ENCODE results near the gene POP4. TPM values are rescaled to one million over a fixed set of nuclear protein-coding genes. Genes with fewer than 3 reads are reported as not detected.

Gene POP4
- polyA plus RNA-seq, 1 donor from 2014 or later, result 101 TPM

DNA sequence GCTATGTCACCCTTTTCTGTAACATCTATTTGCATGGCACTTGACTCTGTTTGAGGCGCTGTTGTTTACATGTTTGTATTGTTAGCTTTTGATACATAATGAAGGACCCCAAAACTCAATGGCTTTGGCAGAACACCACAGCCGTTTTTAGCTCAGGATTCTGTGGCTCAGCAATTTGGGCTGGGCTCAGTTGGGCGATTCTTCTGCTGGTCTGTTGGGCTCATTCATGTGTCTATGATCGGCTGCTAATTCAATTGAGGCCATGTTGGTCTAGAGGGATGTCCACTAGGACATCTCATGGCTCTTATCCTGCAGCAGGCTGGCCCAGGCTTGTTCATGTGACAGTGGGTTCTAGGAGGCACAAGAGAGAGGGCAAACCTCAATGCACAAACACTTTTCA, 46.3 kb upstream of the POP4 start:
- H3K9ac ChIP-seq (ENCODE audit: low read length), result no peak overlapping the region
- no peaks in the 10 kb centered on the region for H3K36me3 ChIP-seq (ENCODE audit: insufficient read depth, low read length)
- no peak overlapping the region for H3K4me2 ChIP-seq (ENCODE audit: low read length)
- TF ChIP-seq SMC3 (conservative IDR thresholded peaks at IDR 0.05; ENCODE audit: poor library complexity) (no peak), POLR2AphosphoS5 (IDR thresholded peaks at IDR 0.05) (no peak), EP300 (conservative IDR thresholded peaks at IDR 0.05; ENCODE audit: poor library complexity, severe bottlenecking) (no peak), EZH2 (IDR thresholded peaks at IDR 0.05; ENCODE audit: borderline replicate concordance, insufficient read depth, low read length, poor library complexity, severe bottlenecking) (no peak), MXI1 (conservative IDR thresholded peaks at IDR 0.05; ENCODE audit: poor library complexity, severe bottlenecking) (no peak)
- TF ChIP-seq, protein P1, sequence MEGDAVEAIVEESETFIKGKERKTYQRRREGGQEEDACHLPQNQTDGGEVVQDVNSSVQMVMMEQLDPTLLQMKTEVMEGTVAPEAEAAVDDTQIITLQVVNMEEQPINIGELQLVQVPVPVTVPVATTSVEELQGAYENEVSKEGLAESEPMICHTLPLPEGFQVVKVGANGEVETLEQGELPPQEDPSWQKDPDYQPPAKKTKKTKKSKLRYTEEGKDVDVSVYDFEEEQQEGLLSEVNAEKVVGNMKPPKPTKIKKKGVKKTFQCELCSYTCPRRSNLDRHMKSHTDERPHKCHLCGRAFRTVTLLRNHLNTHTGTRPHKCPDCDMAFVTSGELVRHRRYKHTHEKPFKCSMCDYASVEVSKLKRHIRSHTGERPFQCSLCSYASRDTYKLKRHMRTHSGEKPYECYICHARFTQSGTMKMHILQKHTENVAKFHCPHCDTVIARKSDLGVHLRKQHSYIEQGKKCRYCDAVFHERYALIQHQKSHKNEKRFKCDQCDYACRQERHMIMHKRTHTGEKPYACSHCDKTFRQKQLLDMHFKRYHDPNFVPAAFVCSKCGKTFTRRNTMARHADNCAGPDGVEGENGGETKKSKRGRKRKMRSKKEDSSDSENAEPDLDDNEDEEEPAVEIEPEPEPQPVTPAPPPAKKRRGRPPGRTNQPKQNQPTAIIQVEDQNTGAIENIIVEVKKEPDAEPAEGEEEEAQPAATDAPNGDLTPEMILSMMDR (IDR thresholded peaks at IDR 0.05; ENCODE audit: poor library complexity, severe bottlenecking), result no peak
- TF ChIP-seq, protein P2, sequence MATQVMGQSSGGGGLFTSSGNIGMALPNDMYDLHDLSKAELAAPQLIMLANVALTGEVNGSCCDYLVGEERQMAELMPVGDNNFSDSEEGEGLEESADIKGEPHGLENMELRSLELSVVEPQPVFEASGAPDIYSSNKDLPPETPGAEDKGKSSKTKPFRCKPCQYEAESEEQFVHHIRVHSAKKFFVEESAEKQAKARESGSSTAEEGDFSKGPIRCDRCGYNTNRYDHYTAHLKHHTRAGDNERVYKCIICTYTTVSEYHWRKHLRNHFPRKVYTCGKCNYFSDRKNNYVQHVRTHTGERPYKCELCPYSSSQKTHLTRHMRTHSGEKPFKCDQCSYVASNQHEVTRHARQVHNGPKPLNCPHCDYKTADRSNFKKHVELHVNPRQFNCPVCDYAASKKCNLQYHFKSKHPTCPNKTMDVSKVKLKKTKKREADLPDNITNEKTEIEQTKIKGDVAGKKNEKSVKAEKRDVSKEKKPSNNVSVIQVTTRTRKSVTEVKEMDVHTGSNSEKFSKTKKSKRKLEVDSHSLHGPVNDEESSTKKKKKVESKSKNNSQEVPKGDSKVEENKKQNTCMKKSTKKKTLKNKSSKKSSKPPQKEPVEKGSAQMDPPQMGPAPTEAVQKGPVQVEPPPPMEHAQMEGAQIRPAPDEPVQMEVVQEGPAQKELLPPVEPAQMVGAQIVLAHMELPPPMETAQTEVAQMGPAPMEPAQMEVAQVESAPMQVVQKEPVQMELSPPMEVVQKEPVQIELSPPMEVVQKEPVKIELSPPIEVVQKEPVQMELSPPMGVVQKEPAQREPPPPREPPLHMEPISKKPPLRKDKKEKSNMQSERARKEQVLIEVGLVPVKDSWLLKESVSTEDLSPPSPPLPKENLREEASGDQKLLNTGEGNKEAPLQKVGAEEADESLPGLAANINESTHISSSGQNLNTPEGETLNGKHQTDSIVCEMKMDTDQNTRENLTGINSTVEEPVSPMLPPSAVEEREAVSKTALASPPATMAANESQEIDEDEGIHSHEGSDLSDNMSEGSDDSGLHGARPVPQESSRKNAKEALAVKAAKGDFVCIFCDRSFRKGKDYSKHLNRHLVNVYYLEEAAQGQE (IDR thresholded peaks at IDR 0.05; ENCODE audit: borderline replicate concordance), result no peak
- H3K4me3 ChIP-seq (ENCODE audit: low read length), result no peak overlapping the region
- no peaks in the 10 kb centered on the region for H3K9me2 ChIP-seq (ENCODE audit: insufficient read depth, low read length)
- no peak overlapping the region for H2AFZ ChIP-seq (ENCODE audit: low read depth, low read length)
- H3K79me2 ChIP-seq (replicated peaks; ENCODE audit: insufficient read depth, low read length), result no peaks in the 10 kb centered on the region
- no peaks in the 10 kb centered on the region for H3K27me3 ChIP-seq (ENCODE audit: insufficient read depth, low read depth, low read length)
- no peaks in the 10 kb centered on the region for H4K20me1 ChIP-seq (ENCODE audit: insufficient read depth)
- H3K27ac ChIP-seq (ENCODE audit: low read length), result no peak overlapping the region
- no peaks in the 10 kb centered on the region for H3F3A ChIP-seq (ENCODE audit: insufficient read depth, low read length, poor library complexity, severe bottlenecking)
- no peaks in the 10 kb centered on the region for H3K9me3 ChIP-seq (ENCODE audit: low read length)

DNA sequence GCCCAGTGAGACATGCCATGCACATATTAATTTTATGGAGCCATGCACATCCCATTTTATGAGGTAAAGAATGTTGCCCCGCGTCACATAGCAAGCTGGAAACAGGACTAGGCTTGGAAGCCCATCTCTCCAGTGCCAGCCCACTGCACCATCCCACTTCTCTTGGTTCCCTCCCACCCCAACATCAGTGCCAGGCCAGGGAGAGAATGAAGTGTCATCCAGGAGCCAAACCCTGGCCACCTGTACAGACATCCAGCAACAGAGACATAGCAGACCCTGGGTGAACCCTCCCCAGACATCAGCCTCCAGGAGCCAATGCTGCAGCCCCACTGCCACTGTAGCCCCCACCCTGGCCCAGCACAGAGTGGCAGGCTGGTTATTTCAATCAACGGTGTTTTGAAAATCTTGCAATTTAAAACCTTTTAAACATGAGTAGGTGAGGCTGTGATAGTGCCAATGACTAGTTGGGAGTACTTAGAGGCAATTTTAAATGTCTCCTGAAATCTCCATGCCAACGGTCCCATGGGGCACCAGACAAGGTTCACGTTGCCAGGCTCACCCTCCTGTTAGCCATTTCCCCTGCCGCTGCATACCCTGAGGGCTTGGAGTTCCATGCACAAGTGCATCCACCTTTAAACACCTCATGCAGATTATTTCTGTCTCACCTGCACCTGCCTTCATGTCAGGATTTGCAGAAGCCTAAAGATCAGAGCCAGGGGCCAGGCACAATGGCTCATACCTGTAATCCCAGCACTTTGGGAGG, 45.6 kb upstream of the POP4 start:
- no peaks in the 10 kb centered on the region for H3K36me3 ChIP-seq (ENCODE audit: insufficient read depth, low read length)
- H3K9me2 ChIP-seq (ENCODE audit: insufficient read depth, low read length), result no peaks in the 10 kb centered on the region
- no peaks in the 10 kb centered on the region for H3F3A ChIP-seq (ENCODE audit: insufficient read depth, low read length, poor library complexity, severe bottlenecking)
- H3K27me3 ChIP-seq (ENCODE audit: insufficient read depth, low read depth, low read length), result no peaks in the 10 kb centered on the region
- no peak overlapping the region for H3K27ac ChIP-seq (ENCODE audit: low read length)
- H3K79me2 ChIP-seq (replicated peaks; ENCODE audit: insufficient read depth, low read length), result no peaks in the 10 kb centered on the region
- TF ChIP-seq POLR2AphosphoS5 (IDR thresholded peaks at IDR 0.05), result no peak
- no peaks in the 10 kb centered on the region for H3K9me3 ChIP-seq (ENCODE audit: low read length)
- H2AFZ ChIP-seq (ENCODE audit: low read depth, low read length), result no peak overlapping the region
- H3K9ac ChIP-seq (ENCODE audit: low read length), result no peak overlapping the region
- H3K4me3 ChIP-seq (ENCODE audit: low read length), result no peak overlapping the region
- H3K4me2 ChIP-seq (ENCODE audit: low read length), result no peak overlapping the region
- H4K20me1 ChIP-seq (ENCODE audit: insufficient read depth), result no peaks in the 10 kb centered on the region

DNA sequence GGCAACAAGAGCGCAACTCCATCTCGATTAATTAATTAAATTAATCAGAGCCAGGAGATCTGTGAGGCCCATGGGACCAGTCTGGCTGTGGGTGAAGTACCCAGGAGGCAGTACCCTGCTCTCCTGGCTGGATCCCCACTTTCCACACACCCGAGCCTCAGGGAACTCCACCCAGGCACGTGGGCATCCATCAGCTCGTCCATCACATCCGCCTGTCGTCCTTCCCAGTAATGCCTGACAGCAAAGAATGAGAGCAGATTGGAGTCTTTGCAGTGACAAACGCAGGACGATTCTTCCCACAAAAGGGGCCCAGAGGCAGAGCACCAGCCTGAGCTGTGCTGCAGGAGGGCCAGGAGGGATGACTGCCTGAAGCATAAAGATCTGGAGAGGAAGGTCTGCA, 44.5 kb upstream of the POP4 start:
- Histone ChIP-seq H3F3A (ENCODE audit: insufficient read depth, low read length, poor library complexity, severe bottlenecking) (no peaks in the 10 kb centered on the region), H3K4me3 (ENCODE audit: low read length) (no peak overlapping the region), H3K27ac (ENCODE audit: low read length) (no peak overlapping the region), H3K36me3 (ENCODE audit: insufficient read depth, low read length) (no peaks in the 10 kb centered on the region), H3K79me2 (replicated peaks; ENCODE audit: insufficient read depth, low read length) (no peaks in the 10 kb centered on the region), H2AFZ (ENCODE audit: low read depth, low read length) (no peak overlapping the region), H4K20me1 (ENCODE audit: insufficient read depth) (no peaks in the 10 kb centered on the region), H3K4me2 (ENCODE audit: low read length) (no peak overlapping the region), H3K9ac (ENCODE audit: low read length) (no peak overlapping the region), H3K9me2 (ENCODE audit: insufficient read depth, low read length) (no peaks in the 10 kb centered on the region), H3K9me3 (ENCODE audit: low read length) (no peaks in the 10 kb centered on the region), H3K27me3 (ENCODE audit: insufficient read depth, low read depth, low read length) (no peaks in the 10 kb centered on the region)
- TF ChIP-seq, protein P2 (IDR thresholded peaks at IDR 0.05; ENCODE audit: borderline replicate concordance), result no peak
- no peak for TF ChIP-seq SMC3 (conservative IDR thresholded peaks at IDR 0.05; ENCODE audit: poor library complexity)
- no peak for TF ChIP-seq EZH2 (IDR thresholded peaks at IDR 0.05; ENCODE audit: borderline replicate concordance, insufficient read depth, low read length, poor library complexity, severe bottlenecking)
- TF ChIP-seq, protein P1 (IDR thresholded peaks at IDR 0.05; ENCODE audit: poor library complexity, severe bottlenecking), result no peak
- TF ChIP-seq RAD21 (conservative IDR thresholded peaks at IDR 0.05), result no peak
- no peak for TF ChIP-seq TAF1 (IDR thresholded peaks at IDR 0.05; ENCODE audit: low read depth)
- TF ChIP-seq EP300 (conservative IDR thresholded peaks at IDR 0.05; ENCODE audit: poor library complexity, severe bottlenecking), result no peak
- TF ChIP-seq POLR2AphosphoS5 (IDR thresholded peaks at IDR 0.05), result no peak
- no peak for TF ChIP-seq MXI1 (conservative IDR thresholded peaks at IDR 0.05; ENCODE audit: poor library complexity, severe bottlenecking)
